ENCODE results near the gene WDR19. TPM values are rescaled to one million over a fixed set of nuclear protein-coding genes. Genes with fewer than 3 reads are reported as not detected.

WDR19 gene
- total and polyA plus RNA-seq, 2 donors (not counting 3 experiments of a cell fraction or from before 2014, with no cell fraction given): 27.1 to 28.2 TPM

DNA sequence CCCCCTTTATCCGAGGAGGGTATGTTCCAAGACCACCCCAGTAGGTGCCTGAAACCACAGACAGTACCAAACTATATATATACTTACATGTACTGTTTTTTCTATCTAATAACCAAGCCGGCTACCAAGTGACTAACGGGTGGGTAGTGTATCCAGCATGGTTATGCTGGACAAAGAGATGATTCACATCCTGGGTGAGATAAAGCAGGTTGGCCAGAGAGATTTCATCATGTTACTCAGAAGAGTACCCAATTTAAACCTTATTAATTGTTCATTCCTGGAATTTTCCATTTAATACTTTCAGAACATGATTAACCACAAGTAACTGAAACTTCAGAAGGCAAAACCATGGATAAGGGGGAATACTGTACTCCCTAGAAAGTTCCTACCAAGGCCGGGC, 137.3 kb downstream of the WDR19 start:
- POLR2A ChIA-PET: no interaction called here
- no peaks in the 10 kb centered on the region for H3K9me3 ChIP-seq (replicated peaks; ENCODE audit: control insufficient read depth, insufficient read depth, low read length)
- H3K36me3 ChIP-seq (ENCODE audit: control insufficient read depth in 2 of 2, extremely low read depth in 1 of 2, insufficient read depth in 2 of 2, low read length in 2 of 2): peaks cover 0 to 6% of the 10 kb centered on the region in 2 experiments
- no peak overlapping the region for H2AFZ ChIP-seq (ENCODE audit: low read depth, low read length)
- CTCF ChIA-PET: interaction anchor here (0.8 to 4.5 kb wide), 2 partner anchors 7 to 11 kb away, joined by 3 to 20 read pairs; no protein-coding TSS in a partner anchor
- DNase-seq (ENCODE audit: low read depth, low spot score) (peak; percentile 10), FAIRE-seq (no peak)
- BruUV-seq (replicated peaks): no TSS peak
- intact Hi-C loops (cut with micrococcal nuclease): no loop called here
- H4K20me1 ChIP-seq (replicated peaks; ENCODE audit: control insufficient read depth, extremely low read depth, insufficient read depth, low read length): no peaks in the 10 kb centered on the region
- dilution Hi-C loops (cut with MboI; ENCODE audit: extremely low pct_ligation_motif_present, low sequenced_read_pairs): no loop called here
- TF ChIP-seq POLR2AphosphoS5 (IDR thresholded peaks at IDR 0.05; ENCODE audit: insufficient read depth, low read depth, low read length) (no peak), EZH2 (IDR thresholded peaks at IDR 0.05; ENCODE audit: borderline replicate concordance, low read depth, low read length, severe bottlenecking) (no peak), FOS (IDR thresholded peaks at IDR 0.05; ENCODE audit: borderline replicate concordance, insufficient read depth, low read length) (no peak), POLR2A (IDR thresholded peaks at IDR 0.05; ENCODE audit: low read depth, low read length) (no peak), JUN (IDR thresholded peaks at IDR 0.05; ENCODE audit: borderline replicate concordance, insufficient read depth, insufficient read length, low read depth) (no peak), MYC (IDR thresholded peaks at IDR 0.05; ENCODE audit: low read depth, low read length) (no peak), GATA2 (IDR thresholded peaks at IDR 0.05; ENCODE audit: insufficient read depth, insufficient read length, low read depth, low read length) (no peak), CTCF (IDR thresholded peaks at IDR 0.05; ENCODE audit: extremely low read depth in 1 of 2, insufficient read depth in 1 of 2, low read depth in 1 of 2, low read length in 2 of 2) (no peak)
- TF ChIP-seq, protein P1, sequence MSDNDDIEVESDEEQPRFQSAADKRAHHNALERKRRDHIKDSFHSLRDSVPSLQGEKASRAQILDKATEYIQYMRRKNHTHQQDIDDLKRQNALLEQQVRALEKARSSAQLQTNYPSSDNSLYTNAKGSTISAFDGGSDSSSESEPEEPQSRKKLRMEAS (IDR thresholded peaks at IDR 0.05; ENCODE audit: insufficient read depth, insufficient read length): no peak
- peaks cover 5% of the 10 kb centered on the region for H3K4me1 ChIP-seq (ENCODE audit: control insufficient read depth, extremely low read depth, insufficient read depth, low read length)
- no peak overlapping the region for H3K27ac ChIP-seq (ENCODE audit: insufficient read depth, low read depth, low read length)
- H3K9me1 ChIP-seq (replicated peaks; ENCODE audit: control insufficient read depth, extremely low read depth, insufficient read depth, low read length): no peaks in the 10 kb centered on the region
- H3K4me2 ChIP-seq (ENCODE audit: insufficient read depth, low read length): no peak overlapping the region
- no peak overlapping the region for H3K9ac ChIP-seq (replicated peaks; ENCODE audit: extremely low read depth, insufficient read depth, low read length)
- no peaks in the 10 kb centered on the region for H3K79me2 ChIP-seq (ENCODE audit: control insufficient read depth, insufficient read depth, low read length)
- H3K4me3 ChIP-seq (replicated peaks in 1 of 3; ENCODE audit: insufficient read depth in 1 of 3, low read depth in 1 of 3, low read length in 3 of 3): no peak overlapping the region
- H3K27me3 ChIP-seq (ENCODE audit: control insufficient read depth in 2 of 2, insufficient read depth in 2 of 2, low read length in 2 of 2): no peaks in the 10 kb centered on the region

All from endothelial cell of umbilical vein (primary cell).